Measurements from ENCODE around the gene FAM151B.
"Not testable (repeated sequence)": the region's sequence is repeated elsewhere in the genome, so short reads cannot be mapped to it uniquely, and the experiment has no call there.

FAM151B gene

GRCh38 chr5:80504833-80505232 is 16.9 kb downstream of the FAM151B start:
- DNase-seq (ENCODE audit: low spot score) = no peak

GRCh38 chr5:80507663-80508062 is 19.8 kb downstream of the FAM151B start:
- DNase-seq (ENCODE audit: low spot score) = no peak

- DNase-seq (ENCODE audit: low spot score) = no peak
These were observed 20.9 kb downstream of the FAM151B start for GRCh38 chr5:80508844-80509243.

GRCh38 chr5:80509362-80509761 is 21.5 kb downstream of the FAM151B start:
- DNase-seq (ENCODE audit: low spot score) = no peak

GRCh38 chr5:80516826-80517225 is 28.9 kb downstream of the FAM151B start:
- peak; percentile 4 for DNase-seq (ENCODE audit: low spot score)

- no peak for DNase-seq (ENCODE audit: low spot score)
These were observed 52.8 kb downstream of the FAM151B start for GRCh38 chr5:80540691-80541090.

- DNase-seq (ENCODE audit: low spot score) = no peak
These were observed 53.5 kb downstream of the FAM151B start for GRCh38 chr5:80541392-80541791.

GRCh38 chr5:80554646-80555045 is 66.7 kb downstream of the FAM151B start:
- DNase-seq (ENCODE audit: low spot score) = no peak

- no peak for DNase-seq (ENCODE audit: low spot score)
These were observed 67.2 kb downstream of the FAM151B start for GRCh38 chr5:80555099-80555498.

- DNase-seq (ENCODE audit: low spot score) = no peak
These were observed 71.3 kb downstream of the FAM151B start for GRCh38 chr5:80559244-80559643.

- DNase-seq (ENCODE audit: low spot score) = no peak
These were observed 77.4 kb downstream of the FAM151B start for GRCh38 chr5:80565330-80565729.

- DNase-seq (ENCODE audit: low spot score) = no peak
These were observed 78.9 kb downstream of the FAM151B start for GRCh38 chr5:80566711-80567259.

GRCh38 chr5:80568251-80568650 is 80.4 kb downstream of the FAM151B start:
- no peak for DNase-seq (ENCODE audit: low spot score)

GRCh38 chr5:80569086-80569960 is 81.4 kb downstream of the FAM151B start:
- no peak for DNase-seq (ENCODE audit: low spot score)

GRCh38 chr5:80569961-80570786 is 82.3 kb downstream of the FAM151B start, which contains the start of gene ANKRD34B:
Gene ANKRD34B, minus strand, starts transcription at chr5:80570280. Its CDS starts 10,261 bp downstream, at chr5:80560019.
- DNase-seq (ENCODE audit: low spot score) = no peak

- DNase-seq (ENCODE audit: low spot score) = no peak
These were observed 85.2 kb downstream of the FAM151B start for GRCh38 chr5:80573062-80573461.

GRCh38 chr5:80576383-80576782 is 88.5 kb downstream of the FAM151B start:
- DNase-seq (ENCODE audit: low spot score) = no peak

GRCh38 chr5:80577707-80578106 is 89.8 kb downstream of the FAM151B start:
- DNase-seq (ENCODE audit: low spot score) = no peak

- DNase-seq (ENCODE audit: low spot score) = no peak
These were observed 91.2 kb downstream of the FAM151B start for GRCh38 chr5:80579050-80579449.

GRCh38 chr5:80580291-80580690 is 92.4 kb downstream of the FAM151B start:
- DNase-seq (ENCODE audit: low spot score) = not testable (repeated sequence)

- no peak for DNase-seq (ENCODE audit: low spot score)
These were observed 96.9 kb downstream of the FAM151B start for GRCh38 chr5:80584770-80585169.

- DNase-seq (ENCODE audit: low spot score) = no peak
These were observed 101.1 kb downstream of the FAM151B start for GRCh38 chr5:80588858-80589540.

Measured in AG08395 (cell line).